Transverse colon (tissue), 4 donors: ENCODE measurements around the gene DNAH2. TPM values are rescaled to one million over a fixed set of nuclear protein-coding genes. Genes with fewer than 3 reads are reported as not detected.

Experiments used
- DNase-seq: peaks from one replicate; pipeline ENCODE4 v3.0.0-alpha.2; 2019
- H3K27ac ChIP-seq, 4 donors: fragments of 200-600 bp; sonication (generic); 2 replicates each; pipeline ENCODE4 v1.5.1; 2016 to 2018; ENCODE audit warnings: inconsistent platforms in 4 of 4
- H3K27me3 ChIP-seq: fragments of 200-600 bp; sonication (generic); 2 replicates; pipeline ENCODE4 v1.5.1; 2017; ENCODE audit warnings: inconsistent platforms
- H3K36me3 ChIP-seq, 4 donors: fragments of 200-600 bp; sonication (generic); 2 replicates each; pipeline ENCODE4 v1.5.1; 2017 to 2019; ENCODE audit warnings: inconsistent platforms in 4 of 4
- H3K4me1 ChIP-seq, 4 donors: fragments of 200-600 bp; sonication (generic); 2 replicates each; pipeline ENCODE4 v1.5.1; 2017 to 2020; ENCODE audit warnings: inconsistent platforms in 4 of 4
- H3K4me3 ChIP-seq, 4 donors: fragments of 200-600 bp; sonication (generic); 1 replicate in 1 of 4; 2 replicates in 3 of 4; pipeline versions ENCODE4 v1.5.1 to v1.6.1; 2017 to 2019; ENCODE audit warnings: inconsistent platforms in 4 of 4
- H3K9me3 ChIP-seq, 2 donors: fragments of 200-600 bp; sonication (generic); 2 replicates each; pipeline ENCODE4 v1.5.1; 2017 to 2019; ENCODE audit warnings: inconsistent platforms in 2 of 2
- EP300 ChIP-seq: sonication (generic); formaldehyde crosslinking; IDR thresholded peaks from one replicate; pipeline ENCODE4 v1.6.1; 2017; ENCODE audit warnings: antibody characterized with exemption, low read depth
- POLR2A ChIP-seq: fragments of 450-650 bp; IDR thresholded peaks from one replicate; pipeline ENCODE4 v1.6.1; 2016; ENCODE audit warnings: antibody characterized with exemption, mild to moderate bottlenecking, moderate library complexity
- POLR2AphosphoS5 ChIP-seq, 3 donors: sonication (generic); formaldehyde crosslinking; IDR thresholded peaks; one replicate each; pipeline ENCODE4 v1.6.1; 2016; ENCODE audit warnings: antibody characterized with exemption in 3 of 3
- WGBS, 2 donors: methylation state at CpG; one replicate each; pipeline ENCODE4 v1.1.5; 2018; ENCODE audit warnings: low coverage in 1 of 2; 5-methylcytosine and 5-hydroxymethylcytosine counted together
- in situ Hi-C, 4 donors: fragments of 200-750 bp; cut with MboI; loops; one replicate each; pipeline versions ENCODE4 v1.15.0 to v1.15.1; 2017; ENCODE audit warnings: low sequenced_read_pairs in 3 of 4, low pct_ligation_motif_present in 1 of 4, low pct_unique_long_range_greater_than_20kb in 1 of 4
- intact Hi-C: fragments of 100-400 bp; cut with DNase I; formaldehyde crosslinking; loops from one replicate; pipeline ENCODE4 v1.15.1; 2023; ENCODE audit warnings: low total_unique reads
- total RNA-seq, 4 donors: library from RNA; depleted of rRNA; stranded (reverse); fragments of >200 nt; gene quantifications; one replicate each; pipeline ENCODE4 v1.1.0, GENCODE V29; 2016
- TF ChIP-seq, protein P1 (sequence below), 5 experiments: fragments of 200-600 bp in 3 of 5; fragments of 450-650 bp in 2 of 5; sonication (generic) in 3 of 5; IDR thresholded peaks; 1 replicate in 2 of 5; 2 replicates in 3 of 5; pipeline ENCODE4 v1.5.1; 2016 to 2017; ENCODE audit warnings: antibody characterized with exemption in 5 of 5, inconsistent platforms in 3 of 5, mild to moderate bottlenecking in 2 of 5, moderate library complexity in 1 of 5

DNAH2 gene
- total RNA-seq, 4 donors from 2014 or later: under 0.01 to 0.55 (median 0.18) TPM

GRCh38 chr17:7852262-7852670 lies 134.7 kb downstream of the DNAH2 start:
- TF ChIP-seq EP300 (no peak), POLR2AphosphoS5 (IDR thresholded peaks at IDR 0.05) (no peak), POLR2A (no peak)
- TF ChIP-seq, protein P1, sequence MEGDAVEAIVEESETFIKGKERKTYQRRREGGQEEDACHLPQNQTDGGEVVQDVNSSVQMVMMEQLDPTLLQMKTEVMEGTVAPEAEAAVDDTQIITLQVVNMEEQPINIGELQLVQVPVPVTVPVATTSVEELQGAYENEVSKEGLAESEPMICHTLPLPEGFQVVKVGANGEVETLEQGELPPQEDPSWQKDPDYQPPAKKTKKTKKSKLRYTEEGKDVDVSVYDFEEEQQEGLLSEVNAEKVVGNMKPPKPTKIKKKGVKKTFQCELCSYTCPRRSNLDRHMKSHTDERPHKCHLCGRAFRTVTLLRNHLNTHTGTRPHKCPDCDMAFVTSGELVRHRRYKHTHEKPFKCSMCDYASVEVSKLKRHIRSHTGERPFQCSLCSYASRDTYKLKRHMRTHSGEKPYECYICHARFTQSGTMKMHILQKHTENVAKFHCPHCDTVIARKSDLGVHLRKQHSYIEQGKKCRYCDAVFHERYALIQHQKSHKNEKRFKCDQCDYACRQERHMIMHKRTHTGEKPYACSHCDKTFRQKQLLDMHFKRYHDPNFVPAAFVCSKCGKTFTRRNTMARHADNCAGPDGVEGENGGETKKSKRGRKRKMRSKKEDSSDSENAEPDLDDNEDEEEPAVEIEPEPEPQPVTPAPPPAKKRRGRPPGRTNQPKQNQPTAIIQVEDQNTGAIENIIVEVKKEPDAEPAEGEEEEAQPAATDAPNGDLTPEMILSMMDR (IDR thresholded peaks at IDR 0.05): no peak
- intact Hi-C loops: loop anchor here (1.0 to 10.0 kb wide), 2 partner anchors 30 to 107 kb away; no protein-coding TSS in a partner anchor
- Histone ChIP-seq H3K9me3 (no peaks in the 10 kb centered on the region), H3K4me1 (peaks cover 20 to 35% (median 27%) of the 10 kb centered on the region in 4 donors), H3K27me3 (no peaks in the 10 kb centered on the region), H3K36me3 (peaks cover 0 to 41% (median 16%) of the 10 kb centered on the region in 4 donors), H3K27ac (peak overlapping the region in 2 of 4 donors; percentile 59 to 64), H3K4me3 (no peak overlapping the region)
- WGBS, 2 donors: 75% methylated on average over 20 of the region's 20 CpGs; no CpG with 5 or more reads in 1 of the 2 donors
- DNase-seq: no peak
- in situ Hi-C loops: loop anchor here in 2 of 4 donors (25.0 kb wide), 1 partner anchor 135 kb away; no protein-coding TSS in a partner anchor

DNA sequence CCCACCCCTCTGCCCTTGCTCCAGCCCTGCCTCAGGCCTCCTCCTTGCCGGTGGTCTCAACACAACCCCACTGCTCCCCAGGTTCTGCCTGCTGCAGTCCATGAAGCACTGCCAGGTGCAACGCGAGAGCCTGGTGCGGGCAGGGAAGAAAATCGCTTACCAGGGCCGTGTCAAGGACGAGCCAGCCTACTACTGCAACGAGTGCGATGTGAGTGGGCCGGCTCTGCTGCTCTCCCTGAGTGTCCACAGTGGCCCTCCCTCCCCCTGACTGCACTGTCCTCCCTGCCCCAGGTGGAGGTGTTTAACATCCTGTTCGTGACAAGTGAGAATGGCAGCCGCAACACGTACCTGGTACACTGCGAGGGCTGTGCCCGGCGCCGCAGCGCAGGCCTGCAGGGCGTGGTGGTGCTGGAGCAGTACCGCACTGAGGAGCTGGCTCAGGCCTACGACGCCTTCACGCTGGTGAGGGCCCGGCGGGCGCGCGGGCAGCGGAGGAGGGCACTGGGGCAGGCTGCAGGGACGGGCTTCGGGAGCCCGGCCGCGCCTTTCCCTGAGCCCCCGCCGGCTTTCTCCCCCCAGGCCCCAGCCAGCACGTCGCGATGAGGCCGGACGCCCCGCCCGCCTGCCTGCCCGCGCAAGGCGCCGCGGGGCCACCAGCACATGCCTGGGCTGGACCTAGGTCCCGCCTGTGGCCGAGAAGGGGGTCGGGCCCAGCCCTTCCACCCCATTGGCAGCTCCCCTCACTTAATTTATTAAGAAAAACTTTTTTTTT lies 135.6 kb downstream of the DNAH2 start:
- no peak overlapping the region for H3K4me3 ChIP-seq
- H3K27ac ChIP-seq: no peak overlapping the region
- peaks cover 20 to 35% (median 27%) of the 10 kb centered on the region in 4 donors for H3K4me1 ChIP-seq
- in situ Hi-C loops: loop anchor here in 2 of 4 donors (25.0 kb wide), 1 partner anchor 134 kb away; no protein-coding TSS in a partner anchor
- H3K36me3 ChIP-seq: peaks cover 0 to 34% (median 16%) of the 10 kb centered on the region in 4 donors
- TF ChIP-seq EP300 (no peak), POLR2A (peak; percentile 5), POLR2AphosphoS5 (IDR thresholded peaks at IDR 0.05) (no peak)
- no peak for DNase-seq
- intact Hi-C loops: loop anchor here (1.0 to 10.0 kb wide), 2 partner anchors 31 to 108 kb away; no protein-coding TSS in a partner anchor
- H3K9me3 ChIP-seq: no peaks in the 10 kb centered on the region
- H3K27me3 ChIP-seq: no peaks in the 10 kb centered on the region
- WGBS, 2 donors: 89% methylated on average over 41 of the region's 51 CpGs; no CpG with 5 or more reads in 1 of the 2 donors

GRCh38 chr17:7853691-7854038 lies 136.1 kb downstream of the DNAH2 start:
- in situ Hi-C loops: loop anchor here in 2 of 4 donors (25.0 kb wide), 1 partner anchor 134 kb away; no protein-coding TSS in a partner anchor
- intact Hi-C loops: loop anchor here (10.0 kb wide), 1 partner anchor 109 kb away; no protein-coding TSS in a partner anchor
- Histone ChIP-seq H3K4me3 (no peak overlapping the region), H3K9me3 (no peaks in the 10 kb centered on the region), H3K4me1 (peaks cover 23 to 40% (median 33%) of the 10 kb centered on the region in 4 donors), H3K27me3 (no peaks in the 10 kb centered on the region), H3K27ac (no peak overlapping the region), H3K36me3 (peaks cover 0 to 31% (median 14%) of the 10 kb centered on the region in 4 donors)
- no peak for DNase-seq
- 88 to 90% methylated on average over 12 to 21 of the region's 21 CpGs for WGBS, 2 donors
- TF ChIP-seq EP300: no peak
- TF ChIP-seq POLR2AphosphoS5 (IDR thresholded peaks at IDR 0.05): no peak
- TF ChIP-seq POLR2A: no peak
- TF ChIP-seq, protein P1 (IDR thresholded peaks at IDR 0.05): no peak

GRCh38 chr17:7854078-7854777 lies 136.7 kb downstream of the DNAH2 start:
- peak overlapping the region in 2 of 4 donors; percentile 90 to 95 for H3K27ac ChIP-seq
- WGBS, 2 donors: 81 to 86% methylated on average over 17 to 31 of the region's 31 CpGs
- no peaks in the 10 kb centered on the region for H3K27me3 ChIP-seq
- in situ Hi-C loops (loop anchor here in 2 of 4 donors (25.0 kb wide), 1 partner anchor 133 kb away; no protein-coding TSS in a partner anchor), intact Hi-C loops (loop anchor here (10.0 kb wide), 1 partner anchor 109 kb away; no protein-coding TSS in a partner anchor)
- peaks cover 0 to 27% (median 12%) of the 10 kb centered on the region in 4 donors for H3K36me3 ChIP-seq
- TF ChIP-seq POLR2A: no peak
- TF ChIP-seq, protein P1 (IDR thresholded peaks at IDR 0.05): no peak
- TF ChIP-seq POLR2AphosphoS5 (IDR thresholded peaks at IDR 0.05): no peak
- TF ChIP-seq EP300: no peak
- H3K4me1 ChIP-seq: peaks cover 26 to 46% (median 37%) of the 10 kb centered on the region in 4 donors
- H3K4me3 ChIP-seq: no peak overlapping the region
- no peak for DNase-seq
- no peaks in the 10 kb centered on the region for H3K9me3 ChIP-seq
